ENCODE measurements around the gene CCR1.
"Not testable (repeated sequence)": the region's sequence is repeated elsewhere in the genome, so short reads cannot be mapped to it uniquely, and the experiment has no call there.

Gene CCR1

DNA sequence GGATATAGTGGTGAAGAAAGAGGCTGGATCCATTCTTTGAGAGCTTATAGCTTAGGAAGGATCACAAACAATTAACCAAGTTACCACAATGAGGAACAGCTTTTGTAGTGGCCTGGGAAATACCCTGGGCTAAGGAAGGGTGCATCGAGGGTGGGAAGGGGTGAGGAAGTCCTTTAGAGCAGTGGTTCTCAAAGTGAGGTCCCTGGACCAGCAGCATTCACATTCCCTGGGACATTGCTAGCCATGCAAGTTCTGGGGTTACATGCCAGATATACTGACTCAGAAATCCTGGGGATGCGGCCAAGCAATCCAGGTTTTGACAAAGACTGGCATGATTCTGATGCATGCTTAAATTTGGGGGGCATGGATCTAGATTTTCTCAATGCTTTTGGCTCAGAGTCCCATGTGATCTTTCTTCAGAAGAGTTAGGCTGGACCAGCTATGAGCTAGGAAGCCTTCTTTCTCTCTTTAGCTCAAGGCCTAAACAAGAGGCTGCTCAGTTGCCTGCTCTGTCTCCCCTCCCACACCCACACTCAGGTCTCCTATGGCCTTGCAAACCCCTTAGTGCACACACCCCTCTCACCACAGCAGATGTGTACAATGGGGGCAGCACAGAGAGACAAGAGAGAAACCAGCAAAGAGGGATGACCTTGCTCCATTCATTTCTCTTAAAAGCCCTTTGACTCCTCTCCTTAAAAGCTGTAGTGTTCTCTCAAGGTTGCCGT, 1.8 kb upstream of the CCR1 start:
- DNase-seq = no peak

DNA sequence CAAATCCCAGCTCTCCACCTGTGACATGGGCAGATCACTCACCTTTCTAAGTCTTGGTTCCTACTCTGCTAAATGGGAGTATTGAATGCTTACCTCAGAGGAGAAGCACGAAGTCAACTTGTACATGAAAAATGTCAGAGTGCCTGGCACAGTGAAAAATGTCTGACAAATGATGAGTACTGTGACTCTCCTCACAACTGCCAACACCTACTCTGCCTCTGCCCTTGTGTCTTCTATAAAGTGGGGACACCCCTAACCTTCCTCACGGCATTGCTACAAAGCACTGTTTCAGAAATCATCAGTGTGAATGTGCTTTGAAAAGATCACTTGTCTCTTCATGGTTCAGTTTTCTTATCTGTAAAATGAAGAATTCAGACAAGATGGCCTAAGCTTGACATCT, 940 bp upstream of the CCR1 start:
- DNase-seq = no peak

DNA sequence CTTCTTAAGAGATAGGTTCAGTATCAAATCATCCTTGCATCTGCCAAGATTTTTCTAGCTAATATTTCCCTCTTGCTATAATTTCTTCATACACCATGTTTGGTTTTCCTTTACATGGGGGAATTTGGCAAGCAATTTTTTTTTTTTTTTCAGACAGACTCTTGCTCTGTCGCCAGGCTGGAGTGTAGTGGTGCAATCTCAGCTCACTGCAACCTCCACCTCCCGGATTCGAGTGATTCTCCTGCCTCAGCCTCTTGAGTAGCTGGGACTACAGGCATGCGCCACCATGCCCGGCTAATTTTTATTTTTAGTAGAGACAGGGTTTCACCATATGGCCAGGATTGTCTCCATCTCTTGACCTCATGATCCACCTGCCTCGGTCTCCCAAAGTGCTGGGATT, 599 bp downstream of the CCR1 start:
- not testable (repeated sequence) for DNase-seq

DNA sequence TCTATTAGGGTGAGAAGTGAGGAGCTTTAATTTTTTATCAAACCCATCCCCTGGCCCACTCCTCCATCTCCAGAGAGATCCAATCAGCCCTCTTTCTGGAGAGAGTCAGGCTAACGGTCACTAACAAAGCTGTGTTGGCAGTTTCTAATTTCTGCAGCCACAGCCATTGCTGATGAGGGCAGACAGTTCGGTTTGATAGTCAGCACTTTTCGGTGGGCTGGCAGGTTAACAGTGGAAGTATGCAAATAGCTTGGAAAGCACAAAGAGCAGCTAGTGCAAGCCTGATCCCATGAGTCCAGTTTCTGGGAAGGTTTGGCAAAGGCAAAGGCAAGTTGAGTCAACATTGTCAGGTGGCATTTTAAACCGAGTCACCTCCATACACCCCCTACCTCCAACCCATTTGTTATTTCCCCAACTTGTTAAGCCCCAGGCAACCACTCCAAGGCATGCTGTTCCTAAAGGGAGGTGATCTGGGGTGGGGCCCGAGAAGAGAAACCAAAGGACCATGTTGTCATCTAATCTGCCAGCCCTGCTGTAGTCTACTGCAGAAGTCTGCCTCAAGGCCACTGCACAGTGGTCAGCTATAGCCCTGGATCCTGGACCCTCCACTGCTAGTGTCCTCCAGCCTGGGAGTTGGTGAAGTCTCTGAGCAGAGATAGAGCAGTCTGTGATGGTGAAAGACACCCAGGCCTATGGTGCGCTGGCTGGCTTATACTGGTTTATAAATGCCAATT, 1.7 kb downstream of the CCR1 start:
- DNase-seq = no peak

DNA sequence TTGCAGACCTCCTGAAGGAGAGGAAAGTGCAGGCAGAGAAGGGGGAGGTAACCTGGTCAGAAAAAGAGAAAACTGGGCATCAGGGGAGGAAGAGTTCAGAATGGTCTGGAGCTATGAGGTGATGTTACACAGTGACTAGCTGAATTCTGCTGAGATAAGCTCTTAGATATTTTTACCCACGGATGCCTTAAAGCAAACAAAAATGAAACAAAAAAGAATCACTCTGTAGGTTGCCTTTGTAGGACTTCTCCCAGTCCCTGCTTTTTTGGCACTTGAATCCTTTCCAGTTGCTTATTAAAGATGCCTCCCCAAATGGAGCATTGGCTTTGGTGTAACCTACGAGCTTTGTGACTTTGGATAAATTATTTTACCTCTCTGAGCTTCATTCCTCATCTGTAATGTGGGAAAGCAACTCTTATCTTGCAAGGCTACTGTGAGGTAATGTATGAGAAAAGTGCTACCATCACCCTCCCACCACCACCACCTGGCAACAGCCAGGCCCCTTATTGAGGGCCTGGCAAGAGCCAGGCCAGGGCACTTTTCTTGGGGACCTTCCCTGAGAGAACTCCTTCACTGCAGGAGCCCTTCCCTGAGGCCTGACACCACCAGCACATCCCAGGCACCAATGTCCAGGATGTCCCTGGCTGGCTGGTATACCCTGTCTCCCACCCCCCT, 2.7 kb downstream of the CCR1 start:
- DNase-seq = no peak

DNA sequence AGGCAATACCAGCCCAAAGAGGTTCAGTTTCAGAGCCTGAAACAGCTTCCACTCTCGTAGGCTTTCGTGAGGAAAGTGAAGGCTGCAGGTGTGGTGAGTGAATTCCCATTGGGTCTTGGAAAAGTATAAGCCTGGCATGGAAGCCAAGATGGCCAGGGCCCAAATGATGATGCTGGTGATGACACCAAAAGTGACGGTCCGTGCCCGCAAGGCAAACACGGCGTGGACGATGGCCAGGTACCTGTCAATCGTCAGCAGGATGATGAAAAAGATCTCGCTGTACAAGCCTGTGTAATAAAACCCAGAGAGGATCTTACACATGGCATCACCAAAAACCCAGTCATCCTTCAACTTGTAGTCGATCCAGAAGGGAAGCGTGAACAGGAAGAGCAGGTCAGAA, 4.4 kb downstream of the CCR1 start:
- DNase-seq = no peak

DNA sequence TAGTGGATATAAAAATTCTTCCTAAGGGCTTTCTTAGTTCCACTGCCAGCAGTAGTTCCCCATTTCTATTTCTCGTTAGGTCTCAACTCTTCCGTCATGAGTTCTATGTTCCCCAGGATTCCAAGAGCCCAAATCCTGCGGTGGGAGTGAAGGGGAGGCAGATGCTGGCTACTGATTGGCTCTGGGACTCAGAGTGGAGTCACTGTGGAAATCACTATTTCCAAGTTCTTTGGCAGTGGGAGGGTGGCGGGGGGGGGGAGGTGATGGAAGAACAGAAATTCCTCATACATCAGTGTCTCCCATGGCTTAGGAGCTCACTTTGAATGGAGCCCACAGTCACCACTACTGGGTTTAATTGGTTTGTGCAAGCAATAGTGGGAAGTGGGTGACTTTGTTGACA, 5.6 kb downstream of the CCR1 start:
- DNase-seq = no peak

DNA sequence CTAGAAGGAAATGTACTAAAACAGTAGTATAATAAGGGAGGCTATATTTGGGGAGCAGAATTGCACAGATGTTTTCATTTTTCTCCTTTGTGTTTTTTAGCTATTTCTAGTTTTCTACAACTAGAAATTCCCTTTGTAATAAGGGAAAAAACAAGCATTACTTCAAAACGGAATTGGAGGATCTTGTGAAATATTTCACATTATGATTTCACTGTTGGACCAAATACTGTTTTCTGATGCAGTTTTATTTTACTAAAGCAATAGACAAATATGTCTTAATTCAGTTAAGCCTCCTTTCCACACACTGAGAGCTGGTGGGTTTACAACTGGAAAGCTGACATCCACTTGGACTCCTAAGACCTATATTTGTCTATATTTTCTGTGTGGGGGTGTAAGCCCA, 7.3 kb downstream of the CCR1 start:
- DNase-seq = no peak

DNA sequence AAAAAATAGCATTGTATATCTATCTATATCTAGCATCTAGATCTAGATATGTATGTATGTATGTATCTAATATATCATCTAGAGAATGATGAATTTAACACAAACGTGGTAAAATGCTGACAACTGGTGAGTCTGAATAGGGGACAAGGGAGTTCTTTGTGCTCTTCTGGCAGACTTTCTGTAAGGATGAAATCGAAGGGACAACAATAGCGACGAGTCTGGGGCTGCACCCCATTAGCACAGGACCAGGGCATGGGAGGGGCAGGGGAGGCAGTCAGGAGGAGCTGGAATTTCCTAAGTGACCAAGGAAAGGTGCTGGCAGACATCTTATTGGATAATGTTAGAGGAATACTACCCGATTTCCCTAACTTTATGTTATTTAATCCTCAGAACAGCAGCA, 7.9 kb downstream of the CCR1 start:
- DNase-seq = no peak

DNA sequence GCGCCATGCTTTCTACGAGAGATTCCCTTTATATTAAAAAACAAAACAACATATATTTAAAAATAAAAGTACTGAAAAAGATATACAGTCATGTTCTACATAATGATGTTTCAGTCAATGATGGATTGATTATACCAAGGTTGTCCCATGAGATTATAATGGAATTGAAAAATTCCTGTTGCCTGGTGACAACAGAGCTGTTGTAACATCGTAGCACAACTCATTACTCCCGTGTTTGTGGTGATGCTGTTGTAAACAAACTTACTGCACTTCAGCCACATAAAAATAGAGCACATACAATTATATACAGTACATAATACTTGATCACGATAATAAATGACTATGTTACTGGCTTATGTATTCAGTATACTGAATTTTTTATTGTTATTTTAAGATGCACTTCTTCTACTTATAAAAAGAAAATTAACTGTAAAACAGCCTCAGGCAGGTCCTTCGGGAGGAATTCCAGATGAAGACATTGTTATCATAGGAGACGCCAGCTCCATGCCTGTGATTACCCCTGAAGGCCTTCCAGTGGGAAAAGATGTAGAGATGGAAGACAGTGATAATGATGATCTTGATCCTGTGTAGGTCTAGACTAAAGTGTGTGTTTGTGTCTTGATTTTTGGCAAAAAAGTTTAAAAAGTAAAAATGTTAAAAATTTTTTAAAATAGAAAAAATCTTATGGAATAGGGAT, 11.7 kb downstream of the CCR1 start:
- no peak for DNase-seq

DNA sequence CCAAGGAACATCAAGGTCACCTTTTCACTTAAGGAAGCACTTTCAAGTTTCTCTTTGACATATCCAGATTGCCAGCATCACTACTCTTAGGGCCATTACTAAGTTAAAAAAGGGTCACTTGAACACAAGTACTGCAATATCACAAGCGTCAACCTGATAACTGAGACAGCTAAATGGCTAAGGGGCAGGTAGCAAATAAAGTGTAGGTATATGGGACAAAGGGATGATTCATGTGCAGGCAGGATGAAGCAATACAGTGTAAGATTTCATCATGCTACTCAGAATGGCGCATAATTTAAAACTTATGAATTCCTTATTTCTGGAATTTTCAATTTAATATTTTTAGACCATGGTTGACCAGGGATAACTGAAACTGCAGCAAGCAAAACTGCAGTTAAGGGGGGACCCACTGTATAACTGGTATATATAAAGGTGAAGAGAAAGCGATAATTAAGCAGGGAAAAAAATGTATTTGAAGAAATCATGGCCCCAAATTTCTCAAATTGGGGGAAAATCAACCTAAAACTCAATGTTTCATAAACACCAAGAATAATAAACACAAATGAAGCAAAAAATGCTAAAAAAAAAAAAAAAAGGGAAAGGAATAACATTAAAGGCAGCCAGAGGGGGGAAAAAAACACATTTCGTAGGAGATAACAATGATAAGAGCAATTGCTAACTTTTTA, 13.1 kb downstream of the CCR1 start:
- no peak for DNase-seq

DNA sequence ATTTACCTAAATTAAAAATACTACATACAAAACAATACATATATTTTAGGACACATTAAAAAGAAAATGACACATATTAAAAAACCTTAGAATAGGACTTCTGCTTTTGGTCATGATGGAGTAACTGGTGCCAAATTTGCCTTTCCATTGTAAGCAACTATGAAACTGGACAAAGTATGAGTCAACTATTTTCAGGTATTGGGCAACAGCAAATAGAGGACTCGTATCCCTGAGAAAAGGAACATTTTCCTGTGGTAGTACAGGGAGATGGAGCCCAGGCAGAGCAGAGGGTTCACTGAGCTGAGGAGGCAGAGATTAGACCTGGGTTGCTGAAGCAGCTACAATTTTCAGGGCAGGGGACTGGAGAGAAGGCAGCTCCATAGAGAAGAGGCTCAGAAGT, 14.7 kb downstream of the CCR1 start:
- no peak for DNase-seq

DNA sequence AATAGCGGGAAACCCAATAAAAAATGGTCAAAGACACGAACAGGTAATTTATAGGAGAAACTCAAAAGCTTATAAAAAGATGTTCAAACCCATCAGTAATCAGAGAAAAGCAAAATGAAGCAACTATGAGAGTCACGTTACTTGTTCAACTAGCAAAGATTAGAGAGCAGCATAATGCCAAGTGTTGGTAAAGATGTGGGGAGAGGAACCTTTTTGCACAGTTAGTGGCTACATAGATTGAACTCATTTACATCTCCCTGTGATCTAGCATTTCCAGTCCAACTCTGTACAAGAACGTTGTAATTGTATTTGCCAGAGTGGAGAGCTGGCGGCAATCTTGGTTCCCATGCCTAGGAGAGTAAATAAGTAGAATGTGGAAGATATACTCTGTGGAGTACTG, 15.2 kb downstream of the CCR1 start:
- no peak for DNase-seq

DNA sequence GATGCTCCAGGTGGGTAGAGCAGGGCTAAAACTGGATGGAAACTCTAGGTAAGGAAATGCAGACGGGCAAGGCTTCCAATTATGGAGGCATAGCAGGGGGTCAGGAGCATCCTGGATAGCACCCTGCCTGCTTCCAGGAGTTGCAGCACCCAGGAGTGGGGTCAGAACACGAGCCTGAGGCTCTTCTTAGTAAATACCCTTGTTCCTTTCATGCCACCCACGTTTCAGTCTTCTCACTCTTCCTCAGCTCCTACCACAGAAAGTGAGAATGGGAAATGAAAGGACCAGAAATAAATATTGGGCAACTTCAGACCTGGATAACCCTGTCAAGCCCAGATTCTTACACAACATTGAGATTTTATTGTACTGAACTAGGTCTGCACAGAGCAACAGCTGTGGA, 16.4 kb downstream of the CCR1 start:
- no peak for DNase-seq

DNA sequence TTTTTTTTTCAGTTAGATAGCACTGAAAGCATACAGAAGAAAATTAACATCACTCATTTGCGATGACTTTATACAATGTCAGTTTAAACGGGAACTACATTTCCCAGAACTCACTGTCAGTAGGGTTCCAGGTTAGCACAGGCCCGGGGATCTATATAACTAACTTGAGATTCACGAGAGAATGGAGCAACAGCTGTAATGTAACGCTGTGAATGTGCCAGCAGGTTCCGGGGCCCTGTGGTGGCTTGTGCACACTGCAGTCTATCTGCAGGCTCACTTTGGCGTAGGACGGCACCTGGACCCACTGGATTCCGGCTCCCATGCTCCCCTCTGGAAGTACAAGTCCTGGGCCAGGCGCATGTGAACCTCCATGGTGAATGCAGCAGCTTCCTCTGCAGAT, 19.4 kb downstream of the CCR1 start:
- DNase-seq = no peak

DNA sequence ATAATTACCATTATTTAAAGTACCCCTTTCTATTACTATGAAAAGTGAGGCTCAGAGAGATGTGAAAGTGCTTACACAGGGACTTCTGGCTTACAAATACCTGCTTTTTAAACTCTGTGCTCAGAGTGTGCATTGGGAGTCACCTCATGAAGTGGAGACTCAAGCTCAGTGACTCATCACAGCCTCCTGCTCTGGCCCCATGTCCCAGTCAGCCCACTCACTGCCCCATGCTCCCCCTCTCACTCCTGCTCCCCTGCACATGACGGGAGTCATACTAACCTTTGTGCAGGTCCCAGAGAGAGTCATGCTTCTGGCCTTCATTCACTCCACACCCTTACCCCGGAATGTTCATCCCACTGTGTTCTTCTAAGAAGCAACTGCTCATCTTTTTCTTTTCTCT, 20.2 kb downstream of the CCR1 start:
- DNase-seq = no peak

DNA sequence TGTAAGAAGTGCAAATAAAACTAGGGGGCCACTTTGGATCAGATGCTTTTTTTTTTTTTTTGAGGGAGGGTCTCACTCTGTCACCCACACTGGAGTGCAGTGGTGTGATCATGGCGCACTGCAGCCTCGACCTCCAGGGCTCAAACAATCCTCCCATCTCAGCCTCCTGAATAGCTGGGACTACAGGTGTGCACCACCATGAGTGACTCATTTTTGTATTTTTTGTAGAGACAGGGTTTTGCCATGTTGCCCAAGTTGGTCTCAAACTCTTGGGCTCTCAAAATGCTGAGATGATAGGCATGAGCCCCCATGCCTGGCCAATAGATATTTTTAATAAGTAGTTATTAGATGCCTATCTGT, 20.8 kb downstream of the CCR1 start:
- no peak for DNase-seq

DNA sequence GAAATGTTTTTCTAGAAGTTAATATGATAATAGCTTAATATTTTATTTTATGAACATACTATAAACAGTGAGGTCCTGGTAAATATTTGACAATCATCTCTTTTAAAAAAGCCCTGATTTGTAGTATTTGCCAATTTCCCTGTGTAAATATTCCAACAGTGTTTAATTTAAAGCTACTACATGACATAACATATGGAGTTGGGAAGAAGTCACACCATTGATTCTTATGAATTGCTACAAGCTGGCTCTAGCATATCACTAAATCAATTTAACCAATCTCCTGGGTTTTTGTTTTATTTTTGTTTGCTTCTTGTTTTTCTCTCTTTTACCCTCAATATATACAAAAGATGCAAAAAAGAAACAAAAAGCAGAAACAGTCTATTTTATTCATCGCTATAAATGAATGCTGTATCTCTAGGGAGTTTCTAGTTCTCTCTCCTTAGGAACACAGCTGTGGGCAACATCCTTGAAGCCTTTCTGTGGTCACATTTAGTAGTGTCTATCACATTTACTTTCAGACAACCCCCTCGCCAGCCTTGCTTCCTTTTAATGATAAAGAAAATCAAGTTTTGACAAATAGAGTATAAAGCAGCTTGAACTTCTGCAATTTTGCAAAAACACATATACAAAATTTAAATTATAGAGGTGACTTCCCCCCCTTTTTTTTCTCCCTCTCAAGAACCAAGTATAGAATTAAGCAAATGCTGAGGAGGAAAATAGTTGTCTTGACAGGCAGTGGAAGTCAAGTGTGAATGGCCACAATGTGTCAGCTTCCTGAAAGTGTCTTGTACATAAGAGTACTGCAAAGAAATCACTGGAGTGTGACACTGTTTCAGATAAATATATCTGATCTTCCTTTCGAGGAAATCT, 21.4 kb downstream of the CCR1 start:
- no peak for DNase-seq

DNA sequence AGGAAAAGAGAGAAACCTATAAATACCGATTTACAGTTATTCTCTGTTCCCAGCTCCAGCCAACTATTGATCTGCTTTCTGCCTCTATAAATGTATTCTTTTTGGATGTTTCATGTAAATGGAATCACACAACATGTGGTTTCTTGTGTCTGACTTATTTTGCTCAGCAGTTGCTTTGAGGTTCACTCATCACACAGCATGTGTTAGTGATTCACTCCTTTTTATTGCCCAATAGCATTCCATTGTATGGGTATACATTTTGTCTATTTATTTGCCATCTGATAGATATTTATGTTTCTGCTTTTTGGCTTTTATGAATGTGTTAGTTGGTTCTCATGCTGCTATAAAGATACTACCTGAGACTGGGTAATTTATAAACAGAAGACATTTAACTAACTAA, 23.6 kb downstream of the CCR1 start:
- no peak for DNase-seq

DNA sequence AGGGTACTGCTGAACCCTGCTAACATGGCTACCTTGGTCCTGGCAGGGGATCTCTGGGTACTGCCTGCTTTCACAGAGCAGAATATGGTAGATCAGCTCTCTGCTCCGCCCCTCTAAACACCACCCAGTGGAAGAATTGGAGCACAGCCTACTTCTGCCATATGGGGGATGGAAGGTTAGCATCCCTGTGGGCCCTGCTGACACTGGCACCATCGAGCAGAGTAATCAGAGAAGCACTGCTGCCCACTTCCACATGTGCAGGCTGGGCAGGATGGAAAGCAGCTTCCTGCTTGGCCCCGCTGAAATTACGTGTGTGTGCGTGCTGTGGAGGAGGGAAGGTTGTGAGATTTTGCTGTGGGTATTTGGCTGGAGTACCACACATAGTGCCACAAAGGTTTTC, 24.8 kb downstream of the CCR1 start:
- no peak for DNase-seq

DNA sequence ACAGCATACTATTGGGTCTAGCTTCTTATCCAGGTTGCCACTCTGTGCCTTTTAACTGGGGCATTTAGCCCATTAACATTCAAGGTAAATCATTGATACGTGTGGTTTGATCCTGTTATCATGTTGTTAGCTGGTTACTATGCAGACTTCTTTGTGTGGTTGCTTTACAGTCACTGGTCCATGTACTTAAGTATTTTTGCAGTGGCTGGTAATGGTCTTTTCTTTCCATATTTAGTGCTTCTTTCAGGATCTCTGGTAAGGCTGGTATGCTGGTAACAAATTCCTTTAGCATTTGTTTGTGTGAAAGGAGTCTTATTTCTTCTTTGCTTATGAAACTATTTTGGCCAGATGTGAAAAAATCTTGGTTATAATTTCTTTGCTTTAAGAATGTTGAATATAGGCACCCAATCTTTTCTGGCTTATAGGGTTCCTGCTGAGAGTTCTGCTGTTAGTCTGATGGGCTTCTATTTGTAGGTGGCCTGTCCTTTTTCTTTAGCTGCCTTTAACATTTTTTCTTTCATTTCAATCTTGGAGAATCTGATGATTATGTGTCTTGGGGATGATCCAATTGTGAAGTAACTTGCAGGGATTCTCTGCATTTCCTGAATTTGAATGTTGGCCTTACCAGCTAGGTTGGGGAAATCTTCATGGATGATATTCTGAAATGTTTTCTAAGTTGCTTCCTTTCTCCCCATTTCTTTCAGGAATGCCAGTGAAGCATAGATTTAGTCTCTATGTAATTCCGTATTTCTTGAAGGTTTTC, 39.3 kb downstream of the CCR1 start:
- DNase-seq = no peak

All from NCI-H524 treated with DMSO at 0.1 percent for 48 hours (cell line).